Stimulated activated CD4-positive, alpha-beta T cell treated with anti-CD3 and anti-CD28 coated beads, Interleukin-4, amount 100 ng/mL, for 1 hour (primary cell): ENCODE data around the gene ERCC6.

Experiments
- DNase-seq: peaks from one replicate; pipeline ENCODE4 v3.0.0-alpha.2; 2020

ERCC6 gene

DNA sequence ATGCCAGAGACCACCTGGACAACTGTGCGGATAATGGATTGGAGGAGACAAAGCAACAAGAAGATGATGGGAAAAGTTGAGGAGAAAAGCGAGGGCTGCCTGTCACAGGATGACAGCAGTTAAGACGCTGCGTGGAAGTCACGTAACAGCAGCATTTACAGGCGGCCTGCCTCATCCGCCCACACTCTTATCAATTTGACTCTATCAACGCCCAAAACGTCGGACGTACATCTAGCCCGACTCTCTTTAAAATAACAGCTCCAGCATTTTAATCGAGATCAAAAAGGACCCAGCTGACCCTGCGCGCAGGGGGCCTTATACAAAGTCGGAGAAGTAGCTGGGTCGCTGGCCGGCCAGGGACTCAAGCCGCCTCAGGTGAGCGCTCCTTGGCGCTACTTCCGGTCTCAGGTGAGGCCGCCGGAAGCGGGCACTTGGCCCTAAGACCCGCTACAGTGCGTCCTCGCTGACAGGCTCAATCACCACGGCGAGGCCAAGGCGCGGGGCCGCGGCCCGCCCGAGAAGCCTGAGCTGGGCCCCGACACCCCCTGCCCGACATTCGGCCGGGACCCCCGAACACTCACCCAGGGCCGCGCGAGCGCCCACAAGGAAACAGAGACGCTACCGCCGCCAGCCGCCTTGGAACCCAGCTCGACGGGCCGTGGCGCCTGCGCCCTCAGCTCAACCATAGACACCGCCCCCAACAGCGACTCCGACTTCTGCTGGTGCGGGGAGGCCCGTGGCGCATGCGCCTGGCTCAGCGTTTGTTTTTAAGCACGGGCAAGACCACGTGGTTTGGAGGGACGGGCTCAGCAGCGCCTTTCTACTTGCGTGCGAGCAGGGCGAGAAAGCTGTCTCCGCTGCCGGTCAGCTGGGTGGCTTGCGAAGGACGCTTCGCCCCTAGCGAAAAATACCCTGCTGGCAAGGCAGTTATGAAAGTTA lies at the start of gene ERCC6:
TSS of gene ERCC6 (minus strand) at position 741 of the 939 bp plus-strand sequence.
- DNase-seq, result peak; percentile 96

DNA sequence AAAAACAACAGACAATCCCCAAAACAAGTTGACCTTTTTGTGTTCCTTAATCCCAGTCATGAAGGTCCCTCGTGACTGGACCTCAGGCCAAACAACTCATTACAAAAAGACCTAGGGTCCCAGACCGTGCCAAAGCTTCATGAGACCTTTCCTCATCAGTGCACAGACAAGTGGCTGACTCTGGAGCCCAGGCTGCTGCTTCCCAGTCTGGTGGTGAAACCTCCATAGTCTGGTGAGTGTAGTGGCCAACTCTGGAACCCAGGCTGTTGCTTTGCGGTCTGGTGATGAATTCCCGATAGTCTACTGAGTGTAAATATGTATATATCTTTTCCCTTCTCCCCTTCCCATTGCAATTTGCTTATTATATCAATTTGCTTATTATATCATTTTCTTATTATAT lies 49.1 kb upstream of the ERCC6 start:
- DNase-seq, result no peak

DNA sequence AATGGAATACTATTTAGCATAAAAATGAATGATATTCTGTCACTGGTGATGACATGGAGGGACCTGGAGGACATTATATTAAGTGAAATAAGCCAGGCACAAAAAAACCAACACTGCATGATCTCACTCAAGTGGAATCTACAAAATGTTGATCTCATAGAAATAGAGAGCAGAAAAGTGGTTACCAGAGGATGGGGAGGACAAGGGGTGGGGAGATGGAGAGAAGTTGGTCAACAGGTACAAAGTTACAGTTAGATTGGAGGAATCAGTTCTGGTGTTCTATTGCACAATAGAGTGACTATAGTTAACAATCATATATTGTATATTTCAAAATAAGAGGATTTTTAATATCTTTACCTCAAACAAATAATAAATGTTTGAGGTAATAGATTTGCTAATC lies 46.5 kb upstream of the ERCC6 start:
- DNase-seq, result no peak

DNA sequence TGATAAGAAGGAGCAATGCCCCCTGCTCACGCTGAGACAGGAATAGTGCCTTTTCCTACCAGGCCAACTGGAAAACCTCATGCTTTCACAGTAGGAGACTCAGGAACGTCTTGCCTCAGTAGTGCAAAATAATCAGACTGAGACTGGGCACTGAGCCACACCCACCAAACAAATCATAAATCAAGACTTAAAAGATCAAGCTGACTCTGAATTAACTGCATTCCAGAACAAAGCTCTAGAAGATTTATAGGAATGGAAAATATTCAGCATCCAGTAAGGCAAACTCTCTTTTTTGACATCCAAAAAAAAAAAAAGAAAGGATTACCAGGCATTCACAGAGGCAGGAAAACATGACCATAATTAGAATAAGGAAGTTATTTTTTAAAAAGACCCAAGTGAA lies 40.7 kb upstream of the ERCC6 start:
- DNase-seq, result no peak

DNA sequence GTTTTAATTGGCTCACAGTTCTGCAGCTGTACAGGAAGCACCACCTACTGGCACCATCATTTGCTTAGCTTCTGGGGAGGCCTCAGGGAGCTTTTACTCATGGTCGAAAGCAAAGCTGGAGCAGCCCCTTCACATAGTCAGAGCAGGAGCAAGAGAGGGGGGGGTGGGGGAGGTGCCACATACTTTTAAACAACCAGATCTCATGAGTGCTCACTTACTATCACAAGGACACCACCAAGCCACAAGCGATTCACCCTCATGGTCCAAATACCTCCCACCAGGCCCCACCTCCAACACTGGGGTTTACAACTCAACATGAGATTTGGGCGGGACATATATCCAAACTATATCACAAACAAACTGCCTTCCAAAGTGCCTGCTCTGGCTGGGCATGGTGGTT lies 39.5 kb upstream of the ERCC6 start:
- no peak for DNase-seq

DNA sequence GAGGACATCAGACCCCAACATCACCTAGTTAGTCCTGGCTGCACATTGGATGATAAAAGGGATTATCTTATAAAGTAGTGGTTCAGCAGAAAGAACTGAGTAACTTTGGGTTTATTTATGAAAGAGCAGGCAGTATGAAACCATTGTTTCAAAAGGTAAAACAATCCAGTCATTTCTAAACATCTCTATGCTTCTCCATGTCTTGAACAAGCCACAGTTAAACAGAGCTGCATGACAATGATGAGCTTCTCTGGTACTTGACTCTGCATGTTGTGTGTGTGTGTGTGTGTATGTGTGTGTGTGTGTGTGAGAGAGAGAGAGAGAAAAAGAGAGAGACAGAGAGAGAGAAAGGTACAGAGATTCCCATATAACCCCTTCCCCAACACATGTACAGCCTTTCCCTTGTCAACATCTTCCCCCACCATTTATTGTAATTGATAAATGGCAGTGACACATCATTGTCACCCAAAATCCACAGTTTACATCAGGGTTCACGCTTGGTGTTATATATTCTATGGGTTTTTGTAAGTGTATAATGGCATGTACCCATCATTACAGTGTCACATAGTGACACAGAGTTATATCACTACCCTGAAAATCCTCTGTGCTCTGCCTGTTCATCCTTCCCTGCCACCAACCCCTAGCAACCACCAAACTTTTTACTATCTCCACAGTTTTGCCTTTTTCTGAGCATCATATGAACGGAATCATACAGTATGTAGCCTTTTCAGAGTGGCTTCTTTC lies 38.4 kb upstream of the ERCC6 start:
- no peak for DNase-seq

DNA sequence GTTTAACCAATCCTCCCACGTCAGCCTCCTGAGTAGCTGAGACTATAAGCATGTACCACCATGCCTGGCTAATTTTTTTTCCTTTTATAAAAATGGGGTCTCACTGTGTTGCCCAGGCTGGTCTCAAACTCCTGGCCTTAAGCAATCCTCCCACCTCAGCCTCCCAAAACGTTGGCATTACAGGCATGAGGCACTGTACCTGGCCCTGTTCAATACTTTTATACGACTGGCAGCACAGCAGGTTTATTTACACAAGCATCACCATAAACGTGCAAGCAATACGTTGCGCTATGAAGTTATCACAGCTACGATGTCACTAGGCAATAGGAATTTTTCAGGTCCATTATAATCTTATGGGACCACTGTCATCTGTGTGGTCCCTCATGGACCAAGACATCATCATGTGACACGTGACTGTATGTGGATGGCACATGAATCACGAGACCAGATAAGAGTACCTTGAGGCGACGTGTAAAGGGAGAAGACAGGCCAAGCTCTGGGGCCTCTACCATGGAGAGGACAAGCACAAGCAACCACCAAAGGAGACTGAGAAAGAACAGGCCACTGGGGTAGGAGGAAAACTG lies 36.7 kb upstream of the ERCC6 start:
- no peak for DNase-seq

DNA sequence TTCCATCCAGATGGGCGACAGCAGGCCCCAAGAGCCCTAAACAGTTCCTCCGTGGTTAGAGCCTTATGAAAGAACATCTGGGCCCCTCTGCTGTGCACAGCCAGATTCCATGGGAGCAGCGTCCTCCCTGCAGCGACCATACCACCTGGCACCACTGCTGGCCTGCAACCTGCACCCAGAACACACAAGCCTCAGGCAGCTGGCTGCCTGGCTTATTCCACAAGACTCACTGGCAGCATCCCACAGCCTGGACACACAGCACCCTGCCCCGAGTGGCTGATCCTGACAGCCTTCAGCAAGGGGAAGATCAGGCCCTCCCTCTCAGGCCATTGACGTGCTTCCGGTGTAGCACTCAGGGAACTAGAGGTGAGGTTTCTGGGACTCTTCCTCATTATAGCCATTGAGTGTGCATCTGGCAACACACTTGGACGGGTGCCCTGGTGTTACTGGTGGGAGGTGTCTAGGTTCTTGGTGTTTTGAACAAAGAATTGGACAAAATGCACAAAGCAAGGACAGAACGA lies 33.7 kb upstream of the ERCC6 start:
- no peak for DNase-seq

DNA sequence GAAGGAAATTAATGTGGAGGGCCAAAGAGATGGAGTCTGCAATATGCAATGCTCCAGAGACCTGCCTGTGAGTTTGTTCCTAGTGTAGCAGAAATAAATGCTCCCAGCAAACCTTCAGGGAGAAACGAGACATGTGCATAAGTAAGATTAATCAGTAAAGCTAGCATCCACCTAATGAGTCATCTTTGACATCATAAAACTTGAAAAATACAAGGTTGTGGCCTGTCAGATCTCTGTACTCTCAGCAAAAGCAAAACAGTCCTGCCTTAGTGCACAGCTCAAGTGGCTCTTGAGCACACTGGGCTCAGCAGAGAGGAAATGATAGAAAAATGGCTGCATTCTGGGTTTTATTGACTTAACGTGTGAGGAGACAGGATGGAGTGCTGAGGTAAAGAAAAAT lies 32.5 kb upstream of the ERCC6 start:
- no peak for DNase-seq

DNA sequence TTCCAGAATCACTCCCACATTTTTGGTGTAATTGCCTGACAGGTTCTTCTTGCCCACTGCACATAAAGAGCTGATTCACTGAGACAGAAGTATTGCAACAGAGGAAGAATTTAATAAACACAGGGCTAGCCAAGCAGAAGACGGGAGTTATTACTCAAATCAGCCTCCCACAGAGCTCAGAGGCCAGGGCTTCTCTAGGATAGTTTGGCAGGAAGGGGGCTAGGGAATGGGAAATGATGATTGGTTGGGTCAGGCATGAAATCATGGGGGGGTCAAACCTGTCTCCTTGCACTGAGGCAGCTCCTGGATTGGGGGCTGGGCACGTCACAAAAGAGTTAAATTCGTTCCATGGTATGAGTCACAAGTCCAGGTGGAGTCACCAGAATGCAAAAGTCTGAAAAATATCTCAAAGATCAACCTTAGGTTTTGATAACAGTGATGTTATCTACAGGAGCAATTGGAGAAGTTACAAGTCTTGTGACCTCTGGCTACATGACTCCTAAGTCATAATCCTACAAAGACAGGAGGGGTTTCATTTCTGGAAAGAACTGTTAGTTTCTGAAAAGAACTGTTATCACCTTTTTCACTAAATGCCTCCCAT lies 30.2 kb upstream of the ERCC6 start:
- no peak for DNase-seq

DNA sequence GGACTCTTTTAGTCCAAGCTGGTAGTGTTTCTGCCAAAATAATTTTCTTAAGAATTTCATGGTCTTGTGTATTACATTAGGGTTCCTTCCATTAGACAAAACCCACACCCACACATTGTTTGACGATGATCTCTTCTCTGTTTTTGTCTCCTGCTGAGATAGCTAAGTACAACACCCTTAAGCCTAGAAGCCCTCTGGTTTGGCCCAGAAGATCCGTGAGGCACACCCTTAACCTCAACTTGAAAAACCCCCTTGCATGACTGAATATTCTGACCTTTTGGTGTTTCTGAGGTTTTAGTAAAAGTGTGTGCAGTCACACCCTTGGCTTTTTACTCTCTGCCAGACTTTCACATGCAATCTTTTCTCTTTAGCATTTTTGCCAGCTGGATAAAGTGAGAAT lies 29.3 kb upstream of the ERCC6 start:
- no peak for DNase-seq

DNA sequence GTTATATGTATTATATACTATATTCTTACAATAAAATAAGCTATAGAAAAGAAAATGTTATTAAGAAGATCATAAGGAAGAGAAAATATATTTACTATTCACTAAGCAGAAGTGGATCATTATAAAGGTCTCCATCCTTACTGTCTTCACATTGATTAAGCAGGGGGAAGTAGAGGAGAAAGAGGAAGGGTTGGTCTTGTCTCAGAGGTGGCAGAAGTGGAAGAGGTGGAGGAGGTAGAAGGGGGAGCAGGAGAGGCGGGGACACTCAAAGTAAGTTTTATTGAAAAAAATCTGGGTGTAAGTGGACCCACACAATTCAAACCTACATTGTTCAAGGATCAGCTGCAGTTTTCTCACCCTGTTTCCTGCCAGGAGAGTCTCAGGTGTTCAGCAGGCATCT lies 28.9 kb upstream of the ERCC6 start:
- DNase-seq, result no peak

DNA sequence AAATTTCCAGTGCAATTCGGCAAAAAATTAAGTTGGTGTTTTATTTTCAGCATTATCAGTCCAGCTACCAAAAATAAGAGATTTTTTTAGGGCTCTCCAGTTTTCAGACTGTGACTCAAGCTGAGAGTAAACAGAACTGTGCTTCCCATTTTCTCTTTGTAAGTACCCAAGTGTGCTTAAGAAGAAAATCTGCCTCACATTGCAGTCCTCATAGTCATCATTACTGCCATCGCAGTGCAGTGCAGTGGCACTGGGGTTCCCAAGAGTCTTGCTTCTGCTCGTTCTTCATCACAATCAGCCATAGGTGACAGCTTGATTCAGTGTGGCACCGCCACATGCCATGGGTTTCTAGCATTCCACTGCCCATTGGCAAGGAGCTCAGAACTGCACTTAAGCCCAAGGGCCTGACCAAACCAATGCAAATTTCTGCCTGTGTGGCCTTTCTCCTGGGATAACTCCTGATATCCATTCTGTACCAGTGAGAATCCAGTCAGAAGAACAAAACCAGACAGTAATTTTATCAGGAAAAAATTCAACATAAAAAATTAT lies 25.6 kb upstream of the ERCC6 start:
- no peak for DNase-seq

DNA sequence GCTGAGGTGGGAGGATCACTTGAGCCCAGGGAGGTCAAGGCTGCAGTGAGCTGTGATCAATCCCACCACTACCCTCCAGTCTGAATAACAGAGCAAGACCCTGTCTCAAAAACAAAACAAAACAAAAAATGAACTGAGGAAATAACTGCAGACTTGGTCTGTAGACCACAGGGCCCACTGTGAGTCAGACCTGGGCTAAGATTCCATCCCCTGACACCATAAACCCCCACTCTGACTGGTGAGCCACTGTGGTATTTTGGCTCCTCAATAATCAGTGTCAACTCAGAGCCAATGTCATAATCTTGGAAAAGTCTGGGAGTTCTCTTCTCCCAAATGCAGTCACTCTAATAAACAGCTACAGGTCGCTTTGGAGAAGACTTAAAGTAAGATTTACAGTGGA lies 24.0 kb upstream of the ERCC6 start:
- DNase-seq, result no peak

DNA sequence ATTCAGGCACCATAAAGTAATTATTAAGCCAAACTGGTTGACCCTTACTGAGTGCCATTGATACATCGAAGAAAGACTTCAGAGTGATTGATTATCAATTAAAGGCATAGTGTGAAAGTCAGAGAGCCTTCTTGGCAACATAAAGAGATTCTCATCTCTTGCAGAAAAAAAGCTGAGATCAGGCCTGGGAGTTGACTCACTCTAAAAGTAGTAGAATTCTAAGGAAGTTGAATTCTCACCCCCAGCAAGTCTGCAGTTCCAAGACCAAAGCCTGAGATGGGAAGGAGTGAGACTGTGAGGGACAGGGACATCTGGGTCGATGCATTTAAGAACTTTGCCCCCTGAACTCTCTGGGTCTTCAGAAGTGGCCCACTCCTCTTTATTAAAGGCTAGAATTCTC lies 21.6 kb upstream of the ERCC6 start:
- DNase-seq, result no peak

DNA sequence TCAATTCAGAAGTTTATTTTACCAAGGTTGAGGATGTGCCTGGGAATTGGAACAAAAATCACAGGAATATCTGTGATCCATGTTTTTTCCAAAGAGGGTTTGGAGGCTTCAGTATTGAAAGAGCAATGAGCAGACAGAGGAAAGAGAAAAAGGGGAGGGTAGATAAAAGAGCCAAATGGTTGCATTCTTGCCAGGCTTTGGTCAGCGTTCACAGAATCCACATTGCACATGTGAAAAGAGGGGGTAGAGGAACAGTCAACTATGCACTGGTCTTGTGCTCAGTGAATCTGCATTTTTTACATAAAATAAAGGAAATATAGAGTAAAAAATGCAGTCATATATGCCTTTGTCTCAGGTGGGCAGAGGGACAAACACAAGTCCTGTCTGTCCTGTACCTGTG lies 20.6 kb upstream of the ERCC6 start:
- DNase-seq, result no peak

DNA sequence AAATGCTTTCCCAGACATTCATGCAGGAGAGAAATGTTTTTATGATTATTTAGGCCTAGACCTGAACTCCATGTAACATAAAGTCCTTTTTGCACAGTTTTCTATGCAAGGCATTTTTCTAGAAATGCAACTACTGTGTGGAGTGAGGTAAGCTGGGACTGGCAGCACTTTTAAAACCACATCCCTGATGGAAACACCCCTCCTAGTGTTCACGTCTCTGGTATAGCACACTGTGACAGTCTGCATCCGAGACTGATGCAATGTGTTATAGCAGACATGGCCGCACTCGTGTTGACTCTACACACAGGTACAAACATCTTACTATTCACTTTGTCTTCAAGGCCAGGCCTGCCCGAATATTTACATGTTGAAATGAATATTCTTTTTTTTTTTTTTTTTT lies 19.3 kb upstream of the ERCC6 start:
- no peak for DNase-seq

DNA sequence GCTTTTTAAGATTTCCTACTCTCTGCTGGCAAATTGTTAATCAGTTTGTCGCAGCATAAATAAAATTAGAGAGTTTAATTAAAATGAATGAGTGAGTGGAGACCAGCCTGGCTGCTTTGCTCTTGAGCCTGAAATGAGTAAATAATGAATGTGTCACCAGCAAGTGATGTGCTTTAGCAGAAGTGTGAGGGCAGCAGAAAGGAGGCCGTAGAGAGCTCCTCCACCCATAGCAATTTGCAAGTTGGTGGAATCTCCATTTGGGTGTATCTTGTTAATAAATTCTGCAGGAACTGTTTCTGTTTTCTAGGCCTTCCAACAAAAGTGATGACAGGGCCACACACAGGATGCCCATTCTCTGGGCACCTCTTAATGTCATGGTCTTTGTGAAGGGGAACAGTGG lies 18.8 kb upstream of the ERCC6 start:
- no peak for DNase-seq

DNA sequence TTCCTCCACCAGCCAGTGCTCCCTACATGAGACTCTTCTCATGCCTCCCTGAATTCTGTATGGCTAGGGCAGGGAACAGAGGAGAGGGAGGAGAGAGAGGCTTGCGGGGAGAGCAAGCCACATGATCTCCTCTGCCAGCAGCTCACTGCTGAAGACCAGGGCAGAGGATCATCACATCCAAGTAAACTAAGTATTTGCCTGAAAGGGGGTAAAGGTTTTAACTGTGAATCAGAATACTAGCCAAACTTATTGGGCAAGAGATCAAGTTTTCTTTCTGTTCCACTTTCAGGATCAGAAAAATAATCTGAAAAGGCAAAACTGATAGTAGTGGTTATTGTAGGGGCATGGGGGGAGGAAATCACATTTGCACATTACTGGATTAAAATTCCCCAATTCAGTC lies 17.8 kb upstream of the ERCC6 start:
- no peak for DNase-seq

DNA sequence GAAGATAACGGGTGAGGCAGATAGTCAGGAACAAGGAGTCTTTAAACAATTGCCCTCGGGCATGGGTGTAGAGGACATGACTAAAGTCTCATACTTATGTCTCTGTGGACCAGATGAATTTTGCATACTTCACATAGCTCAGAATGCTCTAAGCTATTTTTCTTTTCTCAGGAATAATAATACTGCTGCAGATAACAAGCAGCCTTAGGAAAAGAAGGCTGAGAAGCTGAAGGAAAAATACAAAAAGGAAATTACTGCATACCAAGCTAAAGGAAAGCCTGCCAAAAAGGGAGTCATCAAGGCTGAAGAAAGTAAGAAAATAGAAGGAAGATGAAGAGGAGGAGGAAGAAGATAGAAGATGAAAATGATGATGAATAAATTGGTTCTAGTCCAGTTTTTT lies 13.4 kb upstream of the ERCC6 start:
- DNase-seq, result no peak

DNA sequence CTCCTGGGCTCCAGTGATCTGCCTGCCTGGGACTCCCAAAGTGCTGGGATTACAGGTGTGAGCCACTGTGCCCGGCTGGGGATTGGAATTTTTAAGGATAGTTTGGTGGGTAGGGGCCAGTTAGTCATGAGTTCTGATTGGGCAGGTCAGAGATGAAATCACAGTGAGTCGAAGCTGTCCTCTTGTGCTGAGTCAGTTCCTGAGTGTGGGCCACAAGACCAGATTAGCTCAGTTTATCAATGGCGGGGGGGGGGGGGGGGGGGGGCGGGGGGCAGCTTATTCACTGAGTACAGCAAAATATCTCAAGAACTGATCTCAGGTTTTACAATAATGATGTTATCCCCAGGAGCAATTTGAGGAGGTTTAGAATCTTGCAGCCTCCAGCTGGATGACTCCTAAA lies 11.6 kb upstream of the ERCC6 start:
- no peak for DNase-seq

DNA sequence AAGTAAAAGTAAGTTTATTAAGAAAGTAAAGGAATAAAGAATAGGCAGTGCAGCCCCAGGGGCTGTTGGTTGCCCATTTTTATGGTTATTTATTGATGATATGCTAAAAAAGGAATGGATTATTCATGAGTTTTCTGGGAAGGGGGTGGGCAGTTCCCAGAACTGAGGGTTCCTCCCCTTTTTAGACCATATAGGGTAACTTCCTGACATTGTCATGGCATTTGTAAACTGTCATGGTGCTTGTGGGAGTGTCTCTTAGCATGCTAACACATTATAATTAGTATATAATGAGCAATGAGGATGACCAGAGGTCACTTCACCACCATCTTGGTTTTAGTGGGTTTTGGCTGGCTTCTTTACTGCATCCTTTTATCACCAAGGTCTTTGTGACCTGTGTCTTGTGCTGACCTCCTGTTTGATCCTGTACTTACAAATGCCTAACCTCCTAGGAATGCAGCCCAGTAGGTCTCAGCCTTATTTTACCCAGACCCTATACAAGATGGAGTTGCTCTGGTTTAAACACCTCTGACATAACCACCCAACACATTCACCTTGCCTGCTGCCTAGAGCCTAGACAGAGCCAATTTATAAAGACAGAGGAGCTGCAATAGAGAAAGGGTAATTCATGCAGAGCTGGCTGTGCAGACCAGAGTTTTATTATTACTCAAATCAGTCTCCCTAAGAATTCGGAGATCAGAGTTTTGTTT lies 10.9 kb upstream of the ERCC6 start:
- DNase-seq, result no peak
